Measurements from ENCODE around the gene RAD51B.
A peak's percentile ranks its signal among the peaks of the same experiment; 100 is the strongest.
"Not testable (repeated sequence)": the region's sequence is repeated elsewhere in the genome, so short reads cannot be mapped to it uniquely, and the experiment has no call there.

RAD51B gene

DNA sequence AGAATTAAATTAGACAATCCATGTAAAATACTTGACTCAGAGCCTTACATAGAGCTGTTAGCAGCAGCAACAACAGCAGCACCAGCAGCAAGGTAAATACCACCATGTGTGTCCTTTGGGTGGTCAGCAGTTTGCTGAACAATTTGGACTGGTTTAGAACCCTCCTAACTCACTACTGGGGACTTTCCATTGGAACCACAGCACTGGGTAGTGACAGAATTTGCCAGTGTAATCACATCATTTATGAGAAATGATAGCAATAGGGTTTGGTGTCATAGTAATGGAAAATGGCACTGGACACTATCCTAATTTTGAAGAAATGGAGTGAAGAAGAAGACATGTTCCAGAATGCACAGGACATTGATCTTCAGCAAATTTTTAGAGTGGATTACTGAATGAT lies 392.8 kb downstream of the RAD51B start:
- DNase-seq (ENCODE audit: low spot score), result no peak

DNA sequence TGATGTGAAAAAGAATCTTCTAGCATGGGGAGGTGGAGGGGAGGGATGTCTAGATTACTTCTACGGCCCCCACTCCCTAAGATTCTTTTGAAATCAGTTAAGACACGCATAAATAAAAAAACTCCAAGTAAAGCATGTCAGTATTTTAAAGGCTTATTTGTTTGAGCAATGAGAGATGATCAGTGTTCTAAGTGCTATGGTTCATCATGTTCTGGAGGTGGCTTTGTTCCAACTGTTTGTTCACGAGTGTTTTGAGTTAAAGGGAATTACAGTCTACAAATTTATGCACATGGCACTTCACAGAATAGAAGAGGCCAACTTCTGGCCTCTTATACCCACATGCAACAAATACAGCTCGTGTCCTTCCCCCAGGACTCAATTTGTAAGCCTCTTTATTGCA lies 394.9 kb downstream of the RAD51B start:
- DNase-seq (ENCODE audit: low spot score), result no peak

DNA sequence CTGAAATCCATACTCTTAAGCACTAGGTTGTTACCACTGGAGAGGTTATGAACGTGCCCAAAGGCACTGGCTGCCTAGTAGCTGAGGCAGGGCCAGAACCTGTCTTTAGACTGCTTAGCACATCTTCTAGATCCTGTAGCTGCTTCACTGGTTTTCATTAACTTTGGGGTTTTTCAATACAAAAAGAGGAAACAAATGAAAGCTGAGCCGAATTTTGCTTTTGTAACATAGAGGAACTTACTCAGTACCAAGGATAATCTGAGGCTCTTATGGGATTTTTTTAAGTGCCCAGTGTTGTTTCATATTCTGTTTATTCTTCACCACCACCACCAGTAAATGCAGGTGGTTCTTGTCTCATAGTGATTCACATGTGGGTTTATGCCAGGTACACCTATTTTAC lies 396.1 kb downstream of the RAD51B start:
- no peak for DNase-seq (ENCODE audit: low spot score)

DNA sequence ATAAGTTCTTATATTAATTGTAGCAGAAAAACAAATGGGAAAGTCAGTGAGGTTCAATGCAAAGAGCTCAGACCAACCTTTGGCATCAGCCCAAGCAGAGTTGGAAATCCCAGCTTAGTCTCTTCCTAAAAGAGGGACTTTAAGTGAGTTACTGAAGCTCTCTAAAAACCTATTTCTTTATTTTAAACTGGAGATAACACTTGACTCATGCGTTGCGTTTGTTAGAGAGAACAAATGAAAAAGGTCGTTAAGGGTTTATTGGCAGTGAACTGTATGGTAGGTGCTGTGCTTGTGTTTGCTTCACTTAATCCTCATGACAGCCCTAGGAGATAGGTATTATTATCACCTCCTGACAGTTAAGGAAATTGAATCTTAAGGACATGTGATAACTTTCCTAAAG lies 396.5 kb downstream of the RAD51B start:
- DNase-seq (ENCODE audit: low spot score), result no peak

DNA sequence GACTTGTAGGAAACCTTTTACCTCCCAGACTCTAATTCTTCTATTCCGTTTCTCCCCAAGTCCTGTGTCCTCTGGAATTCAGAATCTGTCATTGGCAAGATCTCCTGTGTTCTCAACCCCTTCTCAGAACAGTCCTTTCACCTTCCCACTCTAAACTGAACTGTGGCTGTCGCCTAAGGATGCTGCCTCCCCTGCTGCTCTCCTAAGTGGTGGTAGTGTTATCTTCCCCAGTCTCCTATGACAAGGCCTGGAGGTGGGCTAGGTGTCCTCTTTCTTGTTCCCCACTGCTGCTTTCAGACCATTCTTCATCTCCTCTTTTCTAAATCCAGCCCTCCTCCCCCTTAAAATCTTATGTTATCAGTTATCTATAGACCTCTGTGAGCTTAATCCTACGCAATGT lies 397.4 kb downstream of the RAD51B start:
- DNase-seq (ENCODE audit: low spot score), result no peak

DNA sequence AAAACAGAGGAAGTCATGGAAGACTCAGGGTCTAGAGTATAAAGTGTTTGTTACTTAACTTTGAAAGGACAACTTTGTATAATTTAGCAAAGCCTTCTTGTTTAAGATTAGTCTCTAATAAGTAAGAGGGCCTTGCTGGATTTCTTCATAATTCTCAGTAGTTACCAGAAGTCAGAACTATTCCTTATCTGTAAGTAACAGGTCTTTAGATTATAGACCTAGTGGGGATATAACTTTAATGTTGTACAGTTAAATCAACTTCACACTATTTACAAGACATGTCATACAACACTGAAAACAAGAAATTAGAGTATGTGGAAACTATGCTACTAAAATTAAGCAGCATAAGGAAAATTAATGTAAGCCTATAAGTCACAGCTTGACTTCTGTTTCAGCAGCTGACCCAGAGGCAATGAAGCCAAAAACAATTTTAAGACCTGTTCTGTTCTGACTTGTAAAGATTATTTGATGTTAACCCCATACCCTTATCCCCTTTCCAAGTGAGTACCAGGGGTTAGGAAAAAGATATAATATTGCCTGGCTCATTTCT lies 398.3 kb downstream of the RAD51B start:
- no peak for DNase-seq (ENCODE audit: low spot score)

DNA sequence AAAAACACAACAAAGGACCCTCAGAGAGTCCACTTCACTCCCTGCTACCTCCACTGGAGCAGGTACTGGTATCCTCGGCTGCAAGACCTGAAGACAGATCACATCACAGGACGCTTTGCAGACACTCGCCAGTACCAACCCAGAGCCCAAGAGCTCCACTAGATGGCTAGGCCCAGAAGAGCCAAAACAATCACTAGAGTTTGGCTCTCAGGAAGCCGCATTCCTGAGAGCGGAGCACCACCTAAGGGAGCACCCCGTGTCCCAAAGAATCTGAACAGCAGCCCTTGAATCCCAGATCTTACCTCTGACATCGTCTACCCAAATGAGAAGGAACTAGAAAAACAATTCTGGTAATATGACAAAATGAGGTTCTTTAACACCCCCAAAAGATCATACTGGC lies 399.8 kb downstream of the RAD51B start:
- no peak for DNase-seq (ENCODE audit: low spot score)

DNA sequence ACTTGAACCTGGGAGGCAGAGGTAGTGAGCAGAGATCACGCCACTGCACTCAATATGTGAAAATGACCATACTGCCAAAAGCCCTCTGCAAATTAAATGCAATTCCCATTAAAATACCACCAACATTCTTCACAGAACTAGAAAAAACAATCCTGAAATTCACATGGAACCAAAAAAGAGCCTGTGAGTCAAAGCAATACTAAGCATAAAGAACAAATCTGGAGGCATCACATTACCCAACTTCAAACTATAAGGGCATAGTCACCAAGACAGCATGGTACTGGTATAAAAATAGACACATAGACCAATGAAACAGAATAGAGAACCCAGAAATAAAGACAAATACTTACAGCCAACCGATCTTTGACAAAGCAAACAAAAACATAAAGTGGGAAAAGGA lies 401.5 kb downstream of the RAD51B start:
- DNase-seq (ENCODE audit: low spot score), result not testable (repeated sequence)

DNA sequence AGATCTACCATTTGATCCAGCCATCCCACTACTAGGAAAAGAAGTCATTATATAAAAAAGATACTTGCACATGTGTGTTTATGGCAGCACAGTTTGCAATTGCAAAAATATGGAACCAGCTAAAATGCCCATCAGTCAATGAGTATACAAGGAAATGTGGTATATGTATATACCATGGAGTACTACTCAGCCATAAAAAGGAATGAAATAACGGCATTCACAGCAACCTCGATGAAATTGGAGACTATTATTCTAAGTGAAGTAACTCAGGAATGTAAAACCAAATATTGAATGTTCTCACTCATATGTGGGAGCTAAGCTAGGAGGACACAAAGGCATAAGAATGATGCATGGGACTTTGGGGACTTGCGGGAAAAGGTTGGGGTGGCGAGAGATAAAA lies 402.6 kb downstream of the RAD51B start:
- DNase-seq (ENCODE audit: low spot score), result no peak

DNA sequence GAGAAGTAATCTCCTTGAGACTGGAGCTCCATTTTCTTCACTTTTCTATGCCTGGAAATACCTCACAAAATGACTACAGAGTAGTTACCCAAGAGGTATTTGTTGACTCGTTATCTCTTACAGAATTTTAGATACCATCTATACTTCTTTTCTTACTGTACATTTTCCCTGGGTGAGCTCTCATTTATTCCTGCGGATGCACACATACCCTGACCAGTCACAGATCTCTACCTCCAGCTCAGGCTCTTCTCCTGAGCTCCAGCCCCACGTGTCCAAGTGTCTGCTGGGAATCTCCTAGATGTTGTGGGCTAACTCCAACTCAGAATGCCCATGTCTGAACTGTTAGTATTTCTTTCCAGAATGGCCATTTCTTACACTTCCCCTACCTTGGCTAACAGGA lies 403.1 kb downstream of the RAD51B start:
- no peak for DNase-seq (ENCODE audit: low spot score)

DNA sequence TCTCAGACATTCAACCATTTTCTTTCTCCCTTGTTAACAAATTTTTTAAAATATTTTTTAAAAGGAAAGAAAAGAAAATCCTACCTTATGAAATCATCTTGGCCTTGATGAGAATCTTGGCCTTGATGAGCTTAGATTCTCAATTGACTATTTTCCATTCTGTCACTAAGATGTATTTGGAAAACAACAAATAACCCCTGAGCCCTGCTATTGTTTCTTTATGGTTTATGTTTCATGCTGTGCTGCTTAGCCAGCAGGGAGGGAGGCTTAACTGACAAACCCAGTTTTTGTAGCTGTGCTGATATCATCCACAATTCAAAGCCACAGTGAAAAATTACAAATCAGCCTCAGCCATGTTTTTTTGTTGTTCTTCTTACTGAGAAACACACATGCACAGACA lies 404.1 kb downstream of the RAD51B start:
- DNase-seq (ENCODE audit: low spot score), result no peak

DNA sequence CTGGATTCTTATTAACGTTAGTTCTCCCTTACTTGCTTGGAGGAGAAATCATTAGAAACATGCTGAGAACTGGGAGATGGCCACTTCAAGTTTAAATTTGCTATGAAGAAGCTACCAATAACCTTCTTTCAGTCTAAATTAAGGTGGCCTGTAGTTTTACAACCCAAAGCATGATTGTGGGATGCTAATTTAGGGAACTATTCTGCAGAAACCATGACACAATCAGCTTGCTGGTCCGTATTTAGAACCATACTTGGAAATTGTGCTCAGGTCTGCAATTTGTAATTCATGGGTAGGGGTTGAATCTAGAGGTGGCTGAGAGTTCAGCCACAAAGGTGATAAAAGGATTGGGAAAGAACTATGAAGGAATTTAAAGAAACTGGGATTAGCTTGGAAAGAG lies 405.7 kb downstream of the RAD51B start:
- DNase-seq (ENCODE audit: low spot score), result no peak

DNA sequence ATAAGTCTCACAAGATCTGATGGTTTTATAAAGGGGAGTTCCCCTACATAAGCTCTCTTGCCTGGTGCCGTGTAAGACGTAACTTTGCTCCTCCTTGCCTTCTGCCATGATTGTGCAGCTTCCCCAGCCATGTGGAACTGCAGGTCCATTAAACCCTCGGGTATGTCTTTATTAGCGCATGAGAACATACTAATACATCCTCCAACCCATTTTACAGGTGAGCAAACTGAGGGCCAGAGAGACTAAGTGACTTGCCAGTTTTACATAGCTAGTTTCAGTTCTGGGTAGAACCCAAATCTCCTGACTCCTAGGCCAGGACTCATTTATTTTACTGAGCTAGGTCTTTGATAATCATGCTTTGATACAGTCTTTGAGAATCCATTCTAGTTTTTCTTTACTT lies 406.9 kb downstream of the RAD51B start:
- no peak for DNase-seq (ENCODE audit: low spot score)

DNA sequence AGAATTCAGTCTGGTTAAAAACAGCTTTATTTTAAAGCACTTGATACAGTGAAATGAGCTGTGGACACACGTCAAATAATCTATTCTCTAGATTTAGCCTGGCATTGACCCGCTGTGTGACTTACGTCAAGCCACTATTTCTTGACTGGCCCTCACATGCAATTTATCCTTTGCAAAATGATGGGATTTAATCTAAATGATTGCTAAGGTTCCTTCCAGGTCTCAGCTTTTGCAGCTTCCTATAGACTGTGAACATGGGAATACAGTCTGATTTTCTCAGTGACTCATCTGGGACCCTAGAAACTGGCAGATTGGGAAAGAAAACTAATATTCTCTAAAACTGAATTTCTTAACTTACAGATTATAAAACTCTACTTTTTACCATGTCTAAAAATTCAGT lies 409.1 kb downstream of the RAD51B start:
- no peak for DNase-seq (ENCODE audit: low spot score)

DNA sequence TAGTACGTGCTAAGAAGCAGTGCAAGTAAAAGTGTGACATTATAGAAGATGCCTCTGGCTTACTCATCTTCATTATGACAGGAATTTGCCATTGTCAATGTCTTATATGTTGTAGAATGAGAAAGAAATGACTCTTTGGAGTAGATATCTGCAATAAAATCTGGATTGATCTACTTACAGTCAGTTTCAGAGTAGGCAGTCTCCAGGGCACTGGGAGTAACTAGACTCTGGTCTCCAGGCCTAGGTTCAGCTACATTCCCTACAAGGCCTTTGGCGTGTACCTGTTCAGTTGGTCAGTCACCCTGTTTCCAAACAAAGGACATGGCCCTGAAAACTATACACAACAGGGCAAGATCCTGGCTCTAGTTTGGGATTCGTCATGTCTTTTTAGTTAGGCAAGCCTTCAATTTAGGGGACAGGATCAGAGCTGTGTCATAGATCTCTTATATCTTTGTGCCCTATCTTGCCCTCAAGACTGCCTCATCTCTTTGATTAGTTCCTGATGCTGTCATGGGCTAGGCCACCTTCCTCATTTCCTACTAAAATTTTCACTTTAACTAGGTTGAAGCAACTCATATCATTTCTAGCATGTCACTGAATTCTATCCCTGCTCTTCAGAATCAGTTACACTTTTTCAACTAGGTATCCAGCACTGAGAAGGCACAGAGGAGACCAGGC lies 410.0 kb downstream of the RAD51B start:
- DNase-seq (ENCODE audit: low spot score), result no peak

DNA sequence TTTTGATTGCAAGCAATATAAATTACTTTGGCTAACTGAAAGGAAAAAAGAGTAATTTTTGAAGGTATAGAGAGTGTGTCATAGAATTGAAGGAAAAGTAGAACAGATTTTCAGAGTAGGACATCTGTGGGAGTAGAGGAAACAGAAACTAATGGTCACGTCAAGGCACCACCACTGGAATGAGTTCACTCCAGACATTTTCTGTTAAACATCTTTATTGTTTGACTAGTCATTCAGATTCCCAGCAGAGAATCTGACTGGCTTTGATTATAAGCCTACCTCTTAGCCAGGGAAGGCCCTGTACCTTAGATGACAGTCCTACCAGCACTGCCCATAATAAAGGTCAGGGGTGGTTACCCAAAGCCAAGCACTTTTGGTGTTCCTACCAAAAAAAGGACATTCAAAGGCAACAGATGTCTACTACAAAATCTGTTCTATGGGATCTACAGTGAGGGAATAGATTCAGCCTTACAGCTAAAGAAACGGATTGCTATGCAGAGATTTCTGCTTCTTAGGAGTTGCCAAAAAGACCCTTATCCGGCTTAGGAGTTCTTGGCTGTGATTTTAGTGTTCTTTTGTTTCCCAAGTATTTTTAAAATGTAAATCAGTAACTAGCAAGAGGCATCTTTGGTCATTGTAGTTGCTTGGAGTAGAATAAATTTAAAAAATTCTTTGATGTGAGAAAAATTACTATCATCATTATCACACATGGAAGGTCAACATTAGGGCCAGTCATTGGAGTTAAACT lies 410.8 kb downstream of the RAD51B start:
- DNase-seq (ENCODE audit: low spot score), result no peak

DNA sequence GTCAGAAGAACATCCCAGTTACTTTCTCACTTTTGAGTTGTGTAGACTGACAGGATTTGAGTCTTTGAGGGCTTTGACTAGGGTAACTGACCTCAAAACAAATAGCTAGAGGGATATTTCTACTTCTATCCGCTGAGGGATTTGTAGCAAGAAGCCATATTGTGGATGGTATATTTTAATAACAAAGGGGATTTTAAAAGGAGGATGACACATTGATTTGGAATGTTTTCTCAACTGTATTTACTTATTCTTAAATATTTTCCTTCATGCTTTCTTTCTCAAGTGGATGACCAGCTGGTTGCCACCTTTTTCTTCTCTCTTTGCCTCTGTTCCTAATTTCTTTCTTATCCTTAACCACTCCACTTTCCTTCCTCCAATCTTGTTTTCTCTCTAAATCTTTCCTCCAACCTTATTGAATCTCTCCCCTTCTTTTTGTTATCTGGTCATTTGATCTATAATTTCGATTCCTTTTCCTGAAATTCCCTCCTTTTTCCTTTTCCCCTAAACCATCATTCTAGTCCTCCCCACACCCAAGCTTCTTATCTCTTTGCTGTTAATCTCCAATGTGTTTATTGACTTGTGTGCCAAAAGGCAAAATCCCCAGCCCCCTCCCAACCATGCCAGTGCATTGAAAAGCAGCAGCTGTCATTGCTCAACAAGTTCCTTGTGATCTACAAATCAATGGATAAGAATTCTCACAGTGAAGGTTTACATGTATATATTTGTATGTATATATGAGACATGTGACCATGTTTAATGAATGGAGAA lies 411.6 kb downstream of the RAD51B start:
- DNase-seq (ENCODE audit: low spot score), result no peak

DNA sequence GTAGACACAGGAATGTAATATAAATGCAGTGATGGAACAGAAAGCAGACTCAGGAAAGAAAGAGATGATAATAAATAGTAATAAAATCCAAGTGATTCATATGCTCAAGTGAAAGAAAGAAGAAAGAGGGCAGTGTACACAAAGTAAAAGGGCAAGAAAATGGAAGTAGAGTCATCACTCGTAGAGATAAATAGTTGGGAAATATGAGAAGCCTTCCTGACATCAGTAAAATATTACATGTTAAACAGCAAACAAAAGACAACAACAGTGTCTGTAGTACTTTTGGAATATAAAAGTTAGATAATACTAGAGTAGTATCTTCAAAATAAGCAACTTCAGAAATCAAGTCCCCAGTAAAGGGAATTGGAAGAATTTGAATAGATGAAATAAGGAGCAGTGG lies 412.3 kb downstream of the RAD51B start:
- DNase-seq (ENCODE audit: low spot score), result no peak

DNA sequence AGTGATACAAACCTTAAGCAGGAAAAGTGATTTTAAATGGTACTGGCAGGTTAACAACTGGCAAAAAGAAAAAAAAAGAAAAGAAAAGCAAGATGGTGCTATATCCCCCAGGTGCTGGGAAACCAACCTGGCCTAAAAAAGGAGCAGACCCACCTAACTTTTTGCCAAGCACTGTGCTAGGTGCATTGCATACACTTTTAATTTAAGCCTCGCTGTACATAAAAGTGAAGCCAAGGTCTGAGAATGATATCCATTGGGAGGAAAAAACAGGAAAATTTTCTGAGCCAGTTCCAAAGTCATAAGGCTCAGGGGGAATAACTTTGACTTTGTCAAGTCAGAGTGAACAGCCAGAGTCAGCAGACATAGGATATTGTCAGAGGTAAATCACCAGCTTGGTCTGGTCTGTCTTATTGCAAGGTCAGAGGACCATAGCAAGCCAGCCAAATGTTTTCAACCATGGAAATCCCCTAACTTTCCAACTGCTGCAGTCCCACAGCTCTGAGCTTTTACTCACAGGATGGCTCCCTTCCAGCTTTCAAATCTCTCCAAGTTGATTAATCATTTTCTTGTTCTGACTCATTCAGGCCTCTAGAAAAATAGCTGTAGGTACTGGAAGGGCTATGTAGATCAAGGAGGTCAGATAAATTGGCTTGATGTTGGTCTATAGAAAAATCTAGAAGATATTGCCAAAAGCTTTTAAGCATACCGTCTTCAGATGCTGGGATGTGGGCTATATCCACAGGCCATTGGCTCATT lies 412.9 kb downstream of the RAD51B start:
- peak; percentile 90 for DNase-seq (ENCODE audit: low spot score)

DNA sequence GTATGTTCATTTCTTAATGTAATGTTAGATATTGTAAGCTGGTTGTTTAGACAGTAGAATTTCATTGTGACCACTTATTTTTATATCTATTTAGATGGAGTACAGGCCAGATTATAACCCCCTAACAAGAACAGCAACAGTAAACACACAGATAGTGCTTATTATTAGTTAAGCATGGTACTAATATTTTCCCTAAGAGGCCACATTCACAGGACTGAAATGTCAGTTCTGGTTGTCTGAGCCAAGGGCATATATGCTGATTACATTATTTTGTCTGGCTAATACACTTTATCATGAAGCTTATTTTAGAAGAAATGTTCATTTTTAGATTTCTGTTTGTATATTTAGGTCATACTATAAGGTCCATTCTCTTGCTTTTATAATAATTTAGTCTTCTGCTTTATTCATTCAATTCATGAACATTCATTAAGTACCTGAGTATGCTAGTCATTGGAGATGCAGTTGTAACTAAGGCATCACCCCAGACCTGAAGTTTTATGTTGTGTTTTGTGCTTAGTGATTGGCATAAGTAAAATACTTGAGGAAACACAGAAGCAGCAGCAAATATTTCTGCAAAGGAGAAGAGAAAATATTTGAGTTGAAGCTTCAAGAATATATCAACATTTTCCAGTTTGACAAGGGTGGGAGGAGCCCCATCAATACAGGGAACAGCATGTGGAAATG lies 413.7 kb downstream of the RAD51B start:
- no peak for DNase-seq (ENCODE audit: low spot score)

DNA sequence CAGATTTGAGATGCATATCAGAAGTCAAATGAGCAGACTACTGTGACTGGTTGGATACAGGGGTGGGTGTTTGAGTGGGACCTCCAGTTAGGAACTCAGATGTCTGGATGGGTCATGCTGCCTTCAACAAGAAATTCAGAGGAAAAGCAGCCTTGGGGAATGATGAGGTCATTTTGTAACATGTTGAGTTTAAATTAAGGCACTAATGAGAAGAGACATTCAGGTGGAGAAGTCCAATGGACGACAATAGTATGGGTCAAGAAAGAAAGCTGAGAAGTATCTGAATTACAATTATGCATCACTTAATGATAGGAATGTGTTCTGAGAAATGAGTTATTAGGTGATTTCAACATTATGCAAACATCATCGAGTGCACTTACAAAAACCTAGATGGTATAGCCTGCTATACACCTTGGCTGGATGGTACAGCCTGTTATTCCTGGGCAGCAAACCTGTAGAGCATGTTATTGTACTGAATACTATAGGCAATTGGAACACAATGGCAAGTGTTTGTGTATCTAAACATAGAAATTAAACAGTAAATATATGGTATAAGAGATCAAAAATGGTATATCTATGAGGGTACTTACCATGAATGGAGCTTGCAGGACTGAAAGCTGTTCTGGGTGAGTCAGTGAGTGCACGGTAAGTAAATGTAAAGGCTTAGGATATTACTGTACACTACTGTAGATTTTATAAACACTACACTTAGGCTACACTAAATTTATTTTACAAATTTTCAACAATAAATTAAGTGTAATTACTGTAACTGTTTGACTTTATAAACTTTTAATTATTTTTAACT lies 414.7 kb downstream of the RAD51B start:
- no peak for DNase-seq (ENCODE audit: low spot score)

Measured in COLO829 (cell line).